ENCODE data around the gene ITGB2.

DNA sequence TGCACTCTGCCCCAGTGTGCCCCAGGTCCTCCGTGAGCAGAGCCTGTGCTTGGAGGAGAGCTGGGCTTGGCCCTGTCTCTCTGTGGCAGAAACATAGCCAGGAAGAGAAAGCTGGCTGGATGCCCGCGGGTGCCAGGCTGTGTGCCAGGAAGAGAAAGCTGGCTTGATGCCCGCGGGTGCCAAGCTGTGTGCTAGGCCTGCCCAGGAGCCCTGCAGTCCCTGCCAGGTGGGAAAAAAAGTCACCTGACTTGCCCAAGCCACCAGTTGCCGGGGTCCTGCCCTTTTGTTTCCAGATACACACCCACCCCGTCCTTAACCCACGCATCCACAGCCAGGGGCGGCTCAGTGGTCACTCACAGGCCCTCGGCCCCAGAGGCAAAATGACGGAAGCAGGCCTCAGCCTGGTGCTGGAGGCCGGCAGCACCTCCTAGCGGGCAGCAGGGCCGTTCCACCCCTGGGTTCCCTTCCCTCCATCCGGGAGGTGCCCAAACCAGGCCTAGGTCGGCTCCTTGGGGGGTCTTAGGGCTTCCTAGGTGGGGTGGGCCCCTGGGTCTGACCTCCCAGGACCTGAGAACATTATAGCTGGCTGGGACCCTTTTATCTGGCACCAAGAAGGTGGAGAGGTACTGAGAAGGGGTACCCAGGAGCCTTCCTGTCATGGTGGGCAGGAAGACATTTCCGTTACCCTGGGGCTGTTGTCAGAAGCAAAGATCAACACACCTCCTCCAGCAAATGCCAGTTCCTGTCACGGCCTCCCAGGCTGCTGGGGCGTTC lies 9.1 kb downstream of the ITGB2 start:
- TF ChIP-seq, protein P1, sequence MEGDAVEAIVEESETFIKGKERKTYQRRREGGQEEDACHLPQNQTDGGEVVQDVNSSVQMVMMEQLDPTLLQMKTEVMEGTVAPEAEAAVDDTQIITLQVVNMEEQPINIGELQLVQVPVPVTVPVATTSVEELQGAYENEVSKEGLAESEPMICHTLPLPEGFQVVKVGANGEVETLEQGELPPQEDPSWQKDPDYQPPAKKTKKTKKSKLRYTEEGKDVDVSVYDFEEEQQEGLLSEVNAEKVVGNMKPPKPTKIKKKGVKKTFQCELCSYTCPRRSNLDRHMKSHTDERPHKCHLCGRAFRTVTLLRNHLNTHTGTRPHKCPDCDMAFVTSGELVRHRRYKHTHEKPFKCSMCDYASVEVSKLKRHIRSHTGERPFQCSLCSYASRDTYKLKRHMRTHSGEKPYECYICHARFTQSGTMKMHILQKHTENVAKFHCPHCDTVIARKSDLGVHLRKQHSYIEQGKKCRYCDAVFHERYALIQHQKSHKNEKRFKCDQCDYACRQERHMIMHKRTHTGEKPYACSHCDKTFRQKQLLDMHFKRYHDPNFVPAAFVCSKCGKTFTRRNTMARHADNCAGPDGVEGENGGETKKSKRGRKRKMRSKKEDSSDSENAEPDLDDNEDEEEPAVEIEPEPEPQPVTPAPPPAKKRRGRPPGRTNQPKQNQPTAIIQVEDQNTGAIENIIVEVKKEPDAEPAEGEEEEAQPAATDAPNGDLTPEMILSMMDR (IDR thresholded peaks at IDR 0.05; ENCODE audit: low read depth, low read length): no peak
- no peak for TF ChIP-seq POLR2A (IDR thresholded peaks at IDR 0.05; ENCODE audit: extremely low read depth, insufficient read length)

All from NB4 (cell line).